Panc1 (cell line): ENCODE data around the gene GALNT11. TPM values are rescaled to one million over a fixed set of nuclear protein-coding genes. Genes with fewer than 3 reads are reported as not detected.

Experiments
- ATAC-seq: fragments of 200-7000 bp; cut with Tn5 transposase; 2 replicates; pipeline ENCODE4 v1.9.1; 2020; ENCODE audit warnings: mild to moderate bottlenecking, moderate library complexity
- BruUV-seq: library from RNA; stranded (reverse); fragments of 400-500 nt; replicated peaks from 2 replicates; lab custom pipeline; 2021; lab: Mats Ljungman, UMichigan
- CTCF ChIA-PET: fragments of 300-600 bp; sonication (Branson Sonifier 250); formaldehyde crosslinking; loops from one replicate; lab custom pipeline; 2022; ENCODE audit warnings: antibody characterized with exemption; lab: Charles Lee
- POLR2A ChIA-PET: fragments of 300-600 bp; sonication (Branson Sonifier 250); formaldehyde crosslinking; loops from one replicate; lab custom pipeline; 2022; ENCODE audit warnings: antibody characterized with exemption; lab: Charles Lee
- DNase-seq: peaks from one replicate; pipeline ENCODE4 v3.0.0-alpha.2; 2010; ENCODE audit warnings: low read depth, low spot score
- H3K27ac ChIP-seq: 2 replicates; pipeline ENCODE4 v1.5.1; 2011; ENCODE audit warnings: mild to moderate bottlenecking, low read length, inconsistent platforms
- H3K27me3 ChIP-seq: fragments of 200-500 bp; sonication (Bioruptor generic); 2 replicates; pipeline ENCODE4 v1.6.0; 2014; ENCODE audit warnings: low read length, inconsistent platforms; ENCODE audit not compliant: control insufficient read depth, insufficient read depth
- H3K36me3 ChIP-seq: fragments of 200-500 bp; sonication (Bioruptor generic); 2 replicates; pipeline ENCODE4 v1.5.1; 2014; ENCODE audit warnings: inconsistent platforms, mild to moderate bottlenecking, low read length, moderate library complexity; ENCODE audit not compliant: control insufficient read depth, insufficient read depth
- H3K4me1 ChIP-seq: 2 replicates; pipeline ENCODE4 v1.5.1; 2011; ENCODE audit warnings: inconsistent platforms, mild to moderate bottlenecking, low read length, moderate library complexity; ENCODE audit not compliant: control insufficient read depth, insufficient read depth
- H3K4me3 ChIP-seq, 2 experiments: 2 replicates each; pipeline ENCODE4 v1.5.1; 2011 to 2012; ENCODE audit warnings: low read depth in 2 of 2, low read length in 2 of 2, mild to moderate bottlenecking in 2 of 2, inconsistent platforms in 1 of 2, moderate library complexity in 1 of 2
- H3K9me3 ChIP-seq: fragments of 200-500 bp; sonication (Bioruptor generic); 2 replicates; pipeline ENCODE4 v1.5.1; 2014; ENCODE audit warnings: low read depth, mild to moderate bottlenecking, inconsistent platforms, low read length, moderate library complexity; ENCODE audit not compliant: control insufficient read depth, insufficient read depth
- CTCF ChIP-seq: fragments of 450-650 bp; IDR thresholded peaks from 2 replicates; pipeline ENCODE4 v1.5.1; 2017; ENCODE audit warnings: mild to moderate bottlenecking
- POLR2AphosphoS5 ChIP-seq: IDR thresholded peaks from 2 replicates; pipeline ENCODE4 v1.6.1; 2012; ENCODE audit warnings: mild to moderate bottlenecking, low read depth, low read length, moderate library complexity
- REST ChIP-seq, 2 experiments: IDR thresholded peaks; 2 replicates each; pipeline ENCODE4 v1.6.1; 2011 to 2012; ENCODE audit warnings: low read depth in 2 of 2, control low read depth in 1 of 2, low read length in 1 of 2, mild to moderate bottlenecking in 1 of 2, moderate library complexity in 1 of 2; ENCODE audit not compliant: insufficient read depth in 1 of 2
- SIN3A ChIP-seq: IDR thresholded peaks from 2 replicates; pipeline ENCODE4 v1.6.1; 2012; ENCODE audit warnings: low read depth, mild to moderate bottlenecking, low read length, moderate library complexity, borderline replicate concordance; ENCODE audit not compliant: insufficient read depth
- TCF7L2 ChIP-seq: IDR thresholded peaks from 2 replicates; pipeline ENCODE4 v1.6.1; 2011; ENCODE audit warnings: mild to moderate bottlenecking, low read depth, low read length, inconsistent platforms
- in situ Hi-C: cut with HindIII; loops from 2 replicates; pipeline ENCODE4 v1.10.0; 2016; ENCODE audit warnings: low sequenced_read_pairs, low pct_unique_long_range_greater_than_20kb
- intact Hi-C: fragments of 100-400 bp; cut with micrococcal nuclease; formaldehyde crosslinking; loops from one replicate; pipeline ENCODE4 v1.10.0; 2022; ENCODE audit not compliant: unreplicated experiment
- total RNA-seq: library from RNA; stranded (reverse); gene quantifications from one replicate; pipeline ENCODE4 v1.2.1, GENCODE V29; 2021; ENCODE audit not compliant: unreplicated experiment

GALNT11 gene
- total RNA-seq, 1 experiment from 2014 or later: 48.7 TPM

- in situ Hi-C loops (no loop called here), intact Hi-C loops (no loop called here)
- ATAC-seq (no peak), DNase-seq (no peak)
- Histone ChIP-seq H3K4me3 (no peak overlapping the region), H3K9me3 (no peaks in the 10 kb centered on the region), H3K27ac (no peak overlapping the region), H3K36me3 (0 out of 2 replicates have a peak, but pooled peaks cover 7% of the 10 kb centered on the region), H3K4me1 (no peaks in the 10 kb centered on the region), H3K27me3 (no peaks in the 10 kb centered on the region)
- POLR2A ChIA-PET: interaction anchor here (0.6 kb wide), 1 partner anchor 357 kb away, joined by 6 read pairs; no protein-coding TSS in a partner anchor
- no peak for TF ChIP-seq SIN3A
- CTCF ChIA-PET: no interaction called here
- no TSS peak for BruUV-seq
Measured at GRCh38 chr7:152106990-152107389, 81.5 kb downstream of the GALNT11 start.

GRCh38 chr7:152107945-152108344 lies 82.5 kb downstream of the GALNT11 start:
- Histone ChIP-seq H3K36me3 (0 out of 2 replicates have a peak, but pooled peaks cover 7% of the 10 kb centered on the region), H3K27ac (no peak overlapping the region), H3K4me1 (no peaks in the 10 kb centered on the region), H3K27me3 (no peaks in the 10 kb centered on the region), H3K4me3 (no peak overlapping the region), H3K9me3 (no peaks in the 10 kb centered on the region)
- DNase-seq (no peak), ATAC-seq (no peak)
- ChIA-PET CTCF (no interaction called here), POLR2A (no interaction called here)
- no TSS peak for BruUV-seq
- in situ Hi-C loops: no loop called here
- intact Hi-C loops: no loop called here
- TF ChIP-seq CTCF (no peak), SIN3A (no peak), POLR2AphosphoS5 (no peak), REST (IDR thresholded peaks at IDR 0.05; ENCODE audit: insufficient read depth in 1 of 2, low read depth in 2 of 2, low read length in 1 of 2) (no peak), TCF7L2 (no peak)

DNA sequence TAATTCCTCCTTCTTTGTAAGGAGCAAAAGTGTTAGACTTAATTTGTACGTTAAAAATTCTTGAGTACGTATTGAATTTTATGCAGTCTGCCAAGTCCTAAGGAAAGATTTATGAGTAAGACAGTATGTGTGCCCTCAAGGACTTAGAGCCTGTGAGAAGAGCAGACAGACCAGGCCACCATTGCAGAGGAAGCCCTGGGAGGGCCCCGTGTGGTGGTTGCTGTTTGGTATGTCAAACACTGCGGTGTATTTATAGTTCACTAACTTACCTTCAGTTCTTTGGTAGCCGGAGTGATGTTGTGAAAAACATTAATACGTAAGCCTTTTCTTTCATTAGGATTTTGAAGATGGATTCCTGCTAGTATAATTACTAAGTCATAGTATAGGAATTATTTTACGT lies 82.9 kb downstream of the GALNT11 start:
- H3K4me1 ChIP-seq: no peaks in the 10 kb centered on the region
- TF ChIP-seq TCF7L2: no peak
- no peak for TF ChIP-seq CTCF
- H3K27me3 ChIP-seq: no peaks in the 10 kb centered on the region
- 0 out of 2 replicates have a peak, but pooled peaks cover 7% of the 10 kb centered on the region for H3K36me3 ChIP-seq
- DNase-seq: no peak
- in situ Hi-C loops: no loop called here
- no peak overlapping the region for H3K27ac ChIP-seq
- intact Hi-C loops: no loop called here
- no peaks in the 10 kb centered on the region for H3K9me3 ChIP-seq
- ATAC-seq: no peak
- ChIA-PET POLR2A (no interaction called here), CTCF (no interaction called here)
- no peak overlapping the region for H3K4me3 ChIP-seq
- no TSS peak for BruUV-seq
